Stimulated activated CD4-positive, alpha-beta T cell treated with anti-CD3 and anti-CD28 coated beads, Interleukin-12 subunit alpha, Interleukin-12 subunit beta, amount 100 ng/mL, for 4 hours (primary cell): Measurements from ENCODE around the gene DNAH8.

ENCODE experiments used
- DNase-seq: peaks from one replicate; pipeline ENCODE4 v3.0.0-alpha.2; 2020

Gene DNAH8

DNA sequence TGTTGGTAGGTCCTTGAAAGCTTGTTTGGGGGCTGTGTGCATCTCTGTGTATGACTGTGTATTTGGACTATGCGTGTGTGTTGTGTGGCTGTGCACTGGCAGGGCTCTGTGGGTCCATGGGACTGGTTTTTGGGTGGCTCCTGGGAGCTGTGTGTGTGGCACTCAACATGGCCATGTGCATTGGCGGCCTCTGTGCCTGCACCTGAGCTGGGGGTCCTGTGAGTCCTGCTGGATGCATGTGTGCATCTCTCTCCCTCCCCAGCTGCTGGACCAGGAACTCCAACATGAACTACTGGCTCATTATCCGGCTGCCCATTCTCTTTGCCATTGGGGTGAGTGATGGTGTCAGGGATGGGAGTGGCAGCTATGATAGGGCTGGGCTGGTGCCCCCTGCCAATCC, 363.6 kb downstream of the DNAH8 start:
- DNase-seq: no peak

GRCh38 chr6:39079197-39080125, 364.4 kb downstream of the DNAH8 start:
- no peak for DNase-seq
